ENCODE measurements around the gene MBNL2.

The MBNL2 gene

GRCh38 chr13:97298816-97299215 is 76.7 kb downstream of the MBNL2 start:
- DNase-seq (ENCODE audit: low read depth, low spot score): no peak

DNA sequence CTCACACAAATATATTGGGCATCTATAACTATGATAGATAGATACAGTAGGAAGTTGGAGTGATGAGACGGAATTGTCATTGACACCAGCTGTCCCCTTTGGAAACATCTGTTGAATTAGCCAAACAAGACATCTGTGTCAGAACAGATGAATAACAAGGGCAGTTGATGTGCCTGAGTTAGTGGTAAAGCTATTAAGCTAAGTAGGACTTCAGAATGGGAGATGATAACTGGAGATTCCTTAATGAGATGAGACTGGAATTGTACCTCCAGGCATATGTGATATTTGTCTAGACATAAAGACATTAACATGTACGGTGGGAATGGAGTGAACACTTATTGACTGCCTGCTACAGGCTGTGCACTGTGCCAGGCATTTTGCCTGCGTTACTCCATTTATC is 78.7 kb downstream of the MBNL2 start:
- DNase-seq (ENCODE audit: low read depth, low spot score): no peak

DNA sequence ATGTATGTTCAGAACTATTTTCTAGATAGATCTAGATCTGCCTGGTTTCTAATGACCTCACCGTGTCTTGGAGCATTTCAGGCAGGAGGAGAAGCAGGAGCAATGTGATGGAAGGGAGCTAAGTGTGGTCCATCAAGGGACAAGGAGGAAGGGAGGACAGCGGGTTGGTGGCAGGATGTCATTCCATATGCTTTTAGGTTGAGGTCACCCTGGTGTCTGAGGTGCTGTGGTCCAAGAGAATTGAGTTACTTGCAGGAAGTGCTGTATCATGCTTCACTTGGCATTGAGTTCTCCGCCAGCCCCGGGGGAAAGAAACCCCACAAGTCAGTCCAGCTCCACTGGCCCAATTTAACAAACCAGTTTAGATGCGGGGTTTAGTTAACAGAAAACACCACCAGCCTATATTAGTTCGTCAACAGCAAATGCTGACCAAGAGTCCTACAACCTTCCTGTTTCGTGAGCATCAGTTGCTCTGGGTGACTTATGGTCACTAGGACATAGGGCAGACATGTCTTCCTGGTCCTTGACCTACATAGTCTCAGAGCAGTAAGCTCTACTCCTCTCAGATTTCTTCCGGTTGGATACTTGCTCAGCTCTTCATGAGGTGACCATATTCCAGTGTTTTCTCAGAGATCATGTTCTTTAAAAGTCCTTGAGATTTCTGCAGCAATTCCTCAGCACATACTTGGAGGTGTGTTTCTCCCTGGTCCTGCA is 79.4 kb downstream of the MBNL2 start:
- no peak for DNase-seq (ENCODE audit: low read depth, low spot score)

- DNase-seq (ENCODE audit: low read depth, low spot score): no peak
Observed at GRCh38 chr13:97302611-97303010, 80.5 kb downstream of the MBNL2 start.

DNA sequence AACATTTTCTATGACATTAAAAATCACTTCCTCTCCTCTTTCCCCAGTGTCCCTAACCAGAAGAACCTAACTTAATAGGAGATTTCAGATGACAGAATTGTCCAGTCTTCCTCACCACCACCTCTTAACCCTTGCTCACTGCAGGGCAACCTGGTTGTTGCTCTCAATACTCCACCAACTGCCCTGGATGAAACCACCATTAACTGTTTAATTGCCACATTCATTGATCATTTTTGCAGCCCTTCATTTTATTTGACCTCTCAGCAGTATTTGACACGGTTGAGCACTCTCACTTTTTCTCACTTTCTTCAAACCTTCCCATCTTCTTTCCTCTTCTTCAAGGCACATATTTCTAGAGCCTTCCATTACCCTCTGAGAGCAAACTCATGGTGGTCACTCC is 84.0 kb downstream of the MBNL2 start:
- DNase-seq (ENCODE audit: low read depth, low spot score): no peak

DNA sequence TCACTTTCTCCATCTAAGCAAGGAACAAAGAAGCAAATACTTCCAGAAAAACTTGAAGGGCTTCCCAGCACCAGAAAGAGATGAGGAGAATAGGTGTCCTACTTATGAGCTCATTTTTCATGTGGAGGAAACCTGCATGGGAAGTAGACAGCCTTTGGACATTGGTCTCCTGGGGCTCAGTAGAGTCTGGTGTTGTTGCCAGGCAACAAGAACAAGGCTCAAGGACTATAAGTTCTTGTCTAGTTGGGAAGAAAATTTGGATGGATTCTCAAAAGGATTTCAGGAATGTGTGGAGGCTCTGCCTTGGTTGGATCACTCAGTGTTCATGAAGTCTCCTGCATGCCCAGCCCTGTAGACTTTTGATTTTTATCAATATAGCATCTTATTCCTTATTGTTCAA is 84.5 kb downstream of the MBNL2 start:
- no peak for DNase-seq (ENCODE audit: low read depth, low spot score)

- DNase-seq (ENCODE audit: low read depth, low spot score): no peak
Observed at GRCh38 chr13:97307118-97307881, 85.2 kb downstream of the MBNL2 start.

DNA sequence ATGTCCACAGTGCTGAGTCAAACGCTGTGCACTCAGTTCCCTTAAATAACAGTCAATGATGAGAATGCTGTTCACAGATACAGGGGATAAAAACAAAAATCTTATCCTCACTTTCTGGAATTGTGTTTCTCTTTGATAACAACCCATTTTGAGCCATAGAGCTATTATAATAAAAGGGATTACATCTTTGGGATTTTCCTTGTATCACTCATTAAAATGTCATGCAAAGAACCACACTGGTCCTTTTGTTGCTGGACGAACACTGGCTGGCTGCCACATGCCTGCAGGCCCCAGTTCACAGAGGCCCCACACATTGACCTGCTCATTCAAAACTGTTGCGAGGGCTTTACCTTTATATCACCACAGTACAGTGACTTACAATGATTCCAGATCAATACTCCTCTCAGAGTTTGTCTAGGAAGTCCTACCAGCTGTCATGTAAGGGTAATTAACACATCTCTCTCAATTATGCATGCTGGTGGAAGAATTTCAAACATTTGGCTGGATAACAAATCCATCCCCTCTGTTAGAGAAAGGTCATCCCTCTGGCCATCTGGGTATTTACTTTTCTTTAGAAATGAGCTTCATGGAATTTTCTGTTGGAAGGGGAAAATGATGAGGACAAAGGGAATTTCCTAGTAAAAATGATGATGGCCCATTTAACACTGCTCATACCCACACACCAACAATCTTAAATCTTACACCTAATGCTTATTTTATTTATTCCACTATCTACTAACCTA is 85.9 kb downstream of the MBNL2 start:
- peak; percentile 18 for DNase-seq (ENCODE audit: low read depth, low spot score)

DNA sequence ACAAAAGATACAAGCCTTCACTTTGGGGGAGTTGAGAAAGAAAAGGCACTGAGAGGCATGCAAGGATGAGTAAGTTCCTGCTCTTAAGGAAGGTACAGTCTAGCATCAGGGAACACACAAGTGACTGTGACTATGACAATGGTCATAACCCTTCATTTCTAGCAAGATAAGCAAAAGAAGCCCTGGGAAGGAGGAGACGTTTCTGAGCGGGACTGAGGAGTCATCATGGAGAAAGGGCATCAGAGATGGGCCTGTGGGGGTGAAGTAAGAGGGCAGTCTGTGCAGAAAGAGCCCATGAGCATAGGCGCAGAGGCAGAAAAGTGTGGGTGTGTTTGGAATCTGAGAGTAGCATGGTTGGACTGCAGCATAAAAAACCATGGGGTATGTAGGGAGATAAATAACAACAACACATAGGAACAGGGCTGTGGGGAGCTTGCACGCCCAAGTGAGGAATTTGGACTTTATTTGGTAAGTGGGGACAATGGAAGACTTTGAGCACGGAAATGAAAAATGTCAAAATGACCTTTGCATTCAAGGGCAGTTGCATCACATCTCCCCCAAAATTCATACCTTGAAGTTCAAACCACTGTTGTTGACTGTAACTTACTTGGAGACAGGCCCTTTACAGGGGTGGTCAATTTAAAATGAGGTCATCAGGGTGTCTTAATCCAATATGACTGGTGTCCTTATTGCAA is 86.7 kb downstream of the MBNL2 start:
- DNase-seq (ENCODE audit: low read depth, low spot score): no peak

DNA sequence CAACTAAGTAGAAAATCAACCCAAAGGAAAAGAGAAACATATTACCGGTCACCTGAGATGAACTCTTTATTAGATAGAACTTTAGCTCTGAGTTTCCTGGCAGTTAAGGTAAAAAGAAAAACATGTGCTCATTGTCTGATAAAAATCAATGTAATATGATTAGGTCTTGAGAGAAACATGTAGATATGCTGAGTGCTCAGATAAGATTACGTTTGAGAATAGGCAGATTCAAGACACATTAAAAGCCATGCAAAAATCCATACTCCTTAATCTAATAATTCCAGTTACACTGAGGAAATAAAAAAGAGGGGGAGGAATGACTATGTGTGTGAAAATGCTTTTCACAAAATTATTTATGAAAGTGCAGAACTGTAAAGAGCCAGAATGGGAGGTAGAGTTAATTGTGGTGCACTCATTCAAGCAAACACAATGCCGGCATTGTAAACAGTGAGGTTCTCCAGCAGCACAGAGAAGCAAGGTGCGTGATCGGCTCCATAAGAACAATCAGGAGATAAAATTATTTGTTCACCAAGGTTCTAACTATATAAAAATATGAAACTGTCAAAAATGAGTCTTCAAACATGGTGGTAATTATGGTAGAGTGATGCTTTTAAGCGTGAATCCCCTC is 88.8 kb downstream of the MBNL2 start:
- DNase-seq (ENCODE audit: low read depth, low spot score): no peak

DNA sequence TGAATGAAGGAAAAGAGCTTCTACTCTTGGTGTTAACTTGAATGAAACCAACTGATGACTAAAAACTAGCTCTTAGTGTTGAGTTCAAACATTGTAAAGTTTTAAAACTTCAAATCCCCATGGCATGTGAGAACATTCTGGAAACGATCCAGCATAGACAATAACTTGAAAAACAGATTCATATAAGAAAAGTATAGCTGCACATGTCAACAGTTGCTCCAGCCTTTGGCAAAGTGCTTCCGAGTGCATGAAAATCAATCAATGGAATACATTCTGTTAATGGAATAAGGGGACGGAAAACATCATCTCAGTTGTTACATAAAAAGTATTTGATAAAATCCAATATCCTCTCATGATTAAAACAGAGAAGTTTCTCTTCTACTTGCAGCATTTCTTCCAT is 89.8 kb downstream of the MBNL2 start:
- DNase-seq (ENCODE audit: low read depth, low spot score): no peak

DNA sequence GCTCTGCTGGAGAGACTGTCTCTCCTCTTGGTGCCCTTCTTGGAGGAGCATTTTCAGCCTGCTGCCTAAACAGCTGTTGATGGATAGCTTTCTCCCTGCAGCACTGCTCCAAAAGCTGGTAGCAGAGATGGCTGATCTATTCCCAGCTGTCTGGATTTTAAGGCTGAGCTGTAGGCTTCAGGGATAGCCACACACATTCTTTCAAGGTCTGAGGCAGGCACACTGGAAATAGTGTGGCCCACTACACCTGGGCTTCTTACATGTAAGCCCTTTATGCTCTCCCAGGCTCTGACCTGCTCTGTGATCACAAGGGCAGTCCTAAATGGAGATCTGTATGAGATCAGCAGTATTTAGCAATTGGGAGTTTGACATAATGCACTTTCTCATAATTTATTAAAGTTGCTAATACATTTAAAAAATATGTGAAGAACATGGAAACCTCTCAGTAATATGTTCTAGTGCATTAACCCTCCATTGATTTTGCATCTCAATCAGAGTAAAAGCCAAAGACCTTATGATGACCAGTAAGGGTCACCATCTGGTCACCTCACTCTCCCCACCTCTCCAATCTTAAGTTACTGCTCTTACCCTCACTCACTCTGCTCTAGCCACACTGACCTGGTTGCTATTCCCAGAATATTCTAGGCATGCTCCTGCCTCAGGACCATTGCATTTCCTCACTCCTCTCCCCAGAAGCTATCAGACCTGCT is 91.6 kb downstream of the MBNL2 start:
- no peak for DNase-seq (ENCODE audit: low read depth, low spot score)

- no peak for DNase-seq (ENCODE audit: low read depth, low spot score)
Observed at GRCh38 chr13:97316390-97316789, 94.3 kb downstream of the MBNL2 start.

DNA sequence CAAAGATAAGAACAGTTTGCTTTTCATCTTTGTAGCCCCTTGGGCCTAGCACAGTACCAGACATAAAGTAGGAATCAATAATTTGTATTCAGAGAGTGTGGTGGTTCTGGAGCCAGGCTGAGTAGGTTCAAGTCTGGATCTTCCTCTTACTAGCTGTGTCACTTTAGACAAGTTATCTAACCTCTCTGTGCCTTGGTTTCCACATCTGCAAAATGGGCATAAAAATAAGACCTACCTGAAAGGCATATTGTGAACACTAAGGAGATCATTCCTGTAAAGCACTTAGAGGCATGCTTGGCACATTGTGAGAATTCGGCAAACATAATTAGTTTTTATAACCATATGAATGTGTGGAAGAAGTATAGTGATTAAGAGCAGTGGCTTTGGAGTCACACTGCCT is 95.8 kb downstream of the MBNL2 start:
- DNase-seq (ENCODE audit: low read depth, low spot score): no peak

GRCh38 chr13:97318532-97318931 is 96.4 kb downstream of the MBNL2 start:
- no peak for DNase-seq (ENCODE audit: low read depth, low spot score)

- DNase-seq (ENCODE audit: low read depth, low spot score): no peak
Observed at GRCh38 chr13:97319113-97319720, 97.1 kb downstream of the MBNL2 start.

DNA sequence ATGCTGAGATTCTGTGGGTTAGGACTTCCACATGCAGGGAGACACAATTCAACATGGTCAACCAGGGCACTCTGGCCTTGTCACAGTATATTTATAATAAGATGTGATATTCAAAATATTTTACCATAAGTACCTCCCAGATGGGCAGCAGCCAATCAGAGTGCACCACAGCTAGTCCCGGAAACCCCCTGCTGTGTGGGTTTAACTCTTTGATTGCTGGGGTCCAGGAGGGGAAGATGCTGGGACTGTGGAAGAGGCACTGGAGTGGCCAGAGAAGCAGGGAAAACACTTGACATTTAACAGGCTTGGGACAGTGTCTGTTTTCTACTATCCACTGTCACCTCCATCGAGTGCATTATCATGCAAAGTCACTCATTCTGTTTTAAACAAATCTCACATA is 99.0 kb downstream of the MBNL2 start:
- DNase-seq (ENCODE audit: low read depth, low spot score): no peak

- DNase-seq (ENCODE audit: low read depth, low spot score): no peak
Observed at GRCh38 chr13:97321616-97322321, 99.6 kb downstream of the MBNL2 start.

DNA sequence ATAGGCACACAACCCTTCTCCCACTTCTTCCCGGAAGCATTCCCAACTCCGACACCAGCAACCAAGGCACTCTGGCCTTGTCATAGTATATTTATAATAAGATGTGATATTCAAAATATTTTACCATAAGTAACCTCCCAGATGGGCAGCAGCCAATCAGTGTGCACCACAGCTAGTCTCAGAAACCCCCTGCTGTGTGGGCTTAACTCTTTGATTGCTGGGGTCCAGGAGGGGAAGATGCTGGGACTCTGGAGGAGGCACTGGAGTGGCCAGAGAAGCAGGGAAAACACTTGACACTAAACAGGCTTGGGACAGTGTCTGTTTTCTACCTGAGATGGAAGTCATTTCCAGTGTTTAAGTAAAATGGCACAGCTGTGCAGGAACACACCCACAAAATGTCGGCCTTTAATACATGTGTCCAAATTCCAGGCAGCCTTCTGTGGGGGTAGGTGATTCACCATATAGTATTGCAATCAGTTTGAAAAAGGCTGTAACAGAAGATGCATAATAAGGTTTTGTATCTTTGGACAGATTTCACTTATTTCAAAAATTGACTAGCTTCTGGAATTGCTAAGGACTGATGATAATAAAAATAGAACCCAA is 100.7 kb downstream of the MBNL2 start:
- DNase-seq (ENCODE audit: low read depth, low spot score): no peak
